GM10266 (cell line): ENCODE data around the gene SYTL3.
"Not testable (repeated sequence)": the region's sequence is repeated elsewhere in the genome, so short reads cannot be mapped to it uniquely, and the experiment has no call there.

Experiments used
- DNase-seq: peaks from one replicate; pipeline ENCODE4 v3.0.0; 2012; ENCODE audit errors: extremely low spot score
- TF ChIP-seq, protein P1 (sequence below): IDR thresholded peaks from 2 replicates; pipeline ENCODE4 v1.5.1; 2012; ENCODE audit warnings: mild to moderate bottlenecking, low read depth; ENCODE audit not compliant: control insufficient read depth, insufficient read depth; ENCODE audit errors: missing control alignments

SYTL3 gene

DNA sequence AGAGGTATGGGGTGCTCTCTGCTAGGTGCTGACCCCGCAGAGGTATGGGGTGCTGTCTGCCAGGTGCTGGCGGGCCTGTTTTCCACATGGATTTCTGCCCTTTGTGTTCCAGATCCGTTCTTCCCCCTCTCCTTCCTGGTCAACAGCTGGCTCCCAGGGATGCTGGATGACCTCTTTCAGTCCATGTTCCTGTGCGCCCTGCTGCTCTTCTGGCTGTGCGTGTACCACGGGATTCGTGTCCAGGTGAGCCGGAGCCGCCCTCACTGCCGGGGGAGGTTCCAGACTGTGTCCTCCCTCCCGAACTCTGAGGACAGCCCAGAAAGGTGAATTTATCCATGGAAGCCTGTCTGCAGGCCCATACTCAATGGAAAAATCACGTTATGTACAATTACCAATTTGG is 41.6 kb upstream of the SYTL3 start:
- TF ChIP-seq, protein P1, sequence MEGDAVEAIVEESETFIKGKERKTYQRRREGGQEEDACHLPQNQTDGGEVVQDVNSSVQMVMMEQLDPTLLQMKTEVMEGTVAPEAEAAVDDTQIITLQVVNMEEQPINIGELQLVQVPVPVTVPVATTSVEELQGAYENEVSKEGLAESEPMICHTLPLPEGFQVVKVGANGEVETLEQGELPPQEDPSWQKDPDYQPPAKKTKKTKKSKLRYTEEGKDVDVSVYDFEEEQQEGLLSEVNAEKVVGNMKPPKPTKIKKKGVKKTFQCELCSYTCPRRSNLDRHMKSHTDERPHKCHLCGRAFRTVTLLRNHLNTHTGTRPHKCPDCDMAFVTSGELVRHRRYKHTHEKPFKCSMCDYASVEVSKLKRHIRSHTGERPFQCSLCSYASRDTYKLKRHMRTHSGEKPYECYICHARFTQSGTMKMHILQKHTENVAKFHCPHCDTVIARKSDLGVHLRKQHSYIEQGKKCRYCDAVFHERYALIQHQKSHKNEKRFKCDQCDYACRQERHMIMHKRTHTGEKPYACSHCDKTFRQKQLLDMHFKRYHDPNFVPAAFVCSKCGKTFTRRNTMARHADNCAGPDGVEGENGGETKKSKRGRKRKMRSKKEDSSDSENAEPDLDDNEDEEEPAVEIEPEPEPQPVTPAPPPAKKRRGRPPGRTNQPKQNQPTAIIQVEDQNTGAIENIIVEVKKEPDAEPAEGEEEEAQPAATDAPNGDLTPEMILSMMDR = no peak
- no peak for DNase-seq

DNA sequence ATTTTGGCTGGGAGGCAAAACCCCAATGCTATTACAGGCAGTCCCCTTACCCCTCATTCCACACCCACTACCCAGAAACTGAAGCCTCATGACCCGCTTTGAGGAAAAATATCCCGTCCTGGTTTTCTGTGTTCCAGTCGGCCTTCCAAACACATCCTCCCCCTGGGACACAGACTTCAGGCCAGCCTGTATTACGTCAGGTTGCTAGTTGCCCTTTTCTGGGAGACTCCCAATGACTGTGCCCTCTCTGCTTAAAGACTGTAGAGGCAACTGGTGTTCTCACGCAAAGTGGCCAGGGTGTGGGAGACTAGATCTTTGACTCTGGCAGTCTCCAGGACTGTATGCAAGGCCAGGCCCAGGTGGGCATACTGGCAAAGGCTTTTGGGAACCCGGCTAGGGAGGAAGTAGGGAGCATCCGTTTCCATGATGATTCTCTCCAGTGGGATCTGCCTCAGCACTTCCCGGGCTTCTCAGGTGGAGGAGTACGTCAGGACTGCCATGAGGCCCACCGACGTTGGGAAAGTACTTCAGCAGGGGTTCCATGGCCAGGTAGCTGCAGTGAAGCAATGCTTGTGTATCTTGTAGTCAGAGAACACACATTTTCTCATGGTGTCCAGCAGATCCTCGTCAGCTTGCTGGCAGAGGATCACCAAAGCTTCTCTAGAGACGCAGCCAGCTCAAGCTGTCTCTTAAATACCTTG is 40.2 kb upstream of the SYTL3 start:
- no peak for DNase-seq
- TF ChIP-seq, protein P1 = no peak

DNA sequence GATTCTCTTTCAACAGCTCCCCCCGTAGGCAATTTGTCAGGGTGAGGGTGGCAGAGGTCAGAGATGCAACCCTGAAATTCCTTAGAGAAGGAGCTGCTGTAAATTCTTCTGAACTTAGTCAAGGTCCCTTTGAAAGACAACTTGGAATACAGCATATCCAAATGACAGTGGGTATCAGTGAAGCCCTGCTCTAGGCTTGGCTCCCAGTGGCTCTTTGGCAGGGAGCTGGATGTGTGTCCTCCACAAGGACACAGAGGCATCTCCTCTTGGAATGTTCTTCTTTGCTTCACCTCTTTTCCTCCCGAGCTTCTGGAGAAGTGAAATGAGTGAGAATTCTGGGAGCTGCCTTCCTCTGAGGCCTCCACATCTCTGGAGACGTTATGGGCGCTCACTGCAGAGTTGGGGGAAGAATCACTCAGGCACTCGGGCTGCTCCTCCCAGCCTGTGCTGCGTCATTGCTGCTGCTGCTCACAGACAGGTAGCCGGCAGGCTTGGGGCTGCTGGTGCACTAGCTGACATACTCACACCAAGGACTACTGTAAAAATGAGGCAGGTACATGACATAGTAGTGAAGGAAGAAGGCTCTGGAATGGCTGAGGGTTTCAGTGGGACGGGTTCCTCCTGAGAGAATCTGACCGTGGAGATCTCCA is 39.4 kb upstream of the SYTL3 start:
- TF ChIP-seq, protein P1 = no peak

DNA sequence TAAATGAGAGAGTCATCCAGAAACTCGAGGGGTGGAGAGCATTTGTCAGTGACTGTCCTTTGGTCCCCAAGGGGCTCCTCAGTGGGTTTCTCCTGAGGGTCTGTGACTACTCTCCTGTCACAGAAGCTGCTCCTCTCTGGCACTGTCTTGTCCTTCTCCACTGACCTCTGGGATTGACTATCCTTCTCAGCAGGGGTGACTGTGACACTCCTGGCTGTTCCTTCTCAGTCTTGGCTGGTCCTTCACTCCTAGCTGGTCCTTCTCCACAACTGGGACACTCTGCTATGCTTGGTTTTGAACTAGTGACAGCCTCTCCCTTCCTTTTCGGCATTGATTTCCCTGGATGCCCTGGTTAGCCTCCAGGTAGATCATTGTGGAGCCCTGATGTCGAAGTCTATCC is 38.8 kb upstream of the SYTL3 start:
- no peak for DNase-seq
- TF ChIP-seq, protein P1 = no peak

More for the DNA sequence above, 39.4 kb upstream of the SYTL3 start:
- DNase-seq = no peak

DNA sequence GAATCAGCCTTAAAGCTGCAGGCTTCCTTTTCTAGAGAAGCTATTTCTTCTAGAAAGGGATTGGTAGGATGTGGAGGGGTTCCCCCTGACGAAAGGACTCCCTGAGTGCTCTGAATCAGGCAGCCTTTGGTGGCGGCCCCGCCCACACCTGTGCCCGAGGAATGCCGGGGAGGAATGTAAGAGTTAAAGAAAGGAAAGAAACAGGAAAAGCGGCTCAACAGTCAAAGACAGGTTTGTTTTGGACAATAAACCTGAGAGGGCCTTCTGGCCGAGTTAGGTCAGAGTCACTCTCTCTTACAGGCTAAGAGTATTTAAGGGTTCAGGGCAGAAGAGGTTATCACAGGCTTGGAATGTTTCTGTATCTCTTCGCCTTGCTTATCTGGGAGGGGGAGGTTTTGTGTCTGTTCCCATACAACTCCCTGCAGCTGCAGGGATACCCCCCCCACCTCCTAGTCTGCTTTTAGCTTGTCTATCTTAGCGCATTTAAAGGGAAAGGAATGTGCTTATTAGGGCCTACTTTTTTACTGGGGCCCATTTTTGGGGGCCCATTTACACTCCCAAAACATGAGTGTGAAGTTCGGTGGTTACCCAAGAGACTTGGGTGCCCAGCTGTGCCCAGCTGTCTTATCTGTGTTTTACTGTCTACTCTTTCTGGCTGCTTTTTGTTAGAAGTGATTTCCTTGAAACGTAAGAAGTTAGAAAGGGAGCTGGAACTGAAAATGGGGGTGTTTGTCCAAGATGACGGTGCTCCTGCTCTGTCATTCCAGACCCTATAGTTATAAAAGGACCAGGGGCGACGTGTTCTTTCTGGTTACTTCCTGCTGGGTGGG is 38.1 kb upstream of the SYTL3 start:
- no peak for DNase-seq
- TF ChIP-seq, protein P1 = no peak

DNA sequence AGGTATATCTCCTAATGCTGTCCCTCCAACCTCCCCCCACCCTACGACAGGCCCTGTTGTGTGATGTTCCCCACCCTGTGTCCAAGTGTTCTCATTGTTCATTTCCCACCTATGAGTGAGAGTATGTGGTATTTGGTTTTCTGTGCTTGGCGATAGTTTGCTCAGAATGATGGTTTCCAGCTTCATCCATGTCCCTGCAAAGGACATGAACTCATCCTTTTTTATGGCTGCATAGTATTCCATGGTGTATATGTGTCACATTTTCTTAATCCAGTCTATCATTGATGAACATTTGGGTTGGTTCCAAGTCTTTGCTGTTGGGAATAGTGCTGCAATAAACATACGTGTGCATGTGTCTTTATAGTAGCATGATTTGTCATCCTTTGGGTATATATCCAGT is 35.2 kb upstream of the SYTL3 start:
- DNase-seq = not testable (repeated sequence)

DNA sequence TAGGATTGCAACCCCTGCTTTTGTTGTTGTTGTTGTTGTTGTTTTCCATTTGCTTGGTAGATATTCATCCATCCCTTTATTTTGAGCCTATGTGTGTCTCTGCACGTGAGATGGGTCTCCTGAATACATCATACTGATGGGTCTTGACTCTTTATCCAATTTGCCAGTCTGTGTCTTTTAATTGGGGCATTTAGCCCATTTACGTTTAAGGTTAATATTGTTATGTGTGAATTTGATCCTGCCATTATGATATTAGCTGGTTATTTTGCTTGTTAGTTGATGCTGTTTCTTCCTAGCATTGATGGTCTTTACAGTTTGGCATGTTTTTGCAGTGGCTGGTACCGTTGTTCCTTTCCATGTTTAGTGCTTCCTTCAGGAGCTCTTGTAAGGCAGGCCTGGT is 31.6 kb upstream of the SYTL3 start:
- DNase-seq = not testable (repeated sequence)
